DOHH2 (cell line): ENCODE measurements around the gene MAL.

Experiments used
- H3F3A ChIP-seq: fragments of 200-600 bp; sonication (generic), shearing (Covaris generic); 2 replicates; pipeline ENCODE4 v1.6.0; 2016; ENCODE audit warnings: antibody characterized with exemption, mild to moderate bottlenecking; ENCODE audit not compliant: control insufficient read depth, insufficient read depth
- H3K27ac ChIP-seq: fragments of 200-600 bp; sonication (generic); 2 replicates; pipeline ENCODE4 v1.5.1; 2014; ENCODE audit warnings: low read depth, mild to moderate bottlenecking, low read length, moderate library complexity
- H3K27me3 ChIP-seq: fragments of 200-600 bp; sonication (generic); 2 replicates; pipeline ENCODE4 v1.6.1; 2014; ENCODE audit warnings: mild to moderate bottlenecking, low read length, mixed read lengths; ENCODE audit not compliant: control insufficient read depth
- H3K36me3 ChIP-seq: fragments of 200-600 bp; sonication (generic); 2 replicates; pipeline ENCODE4 v1.6.1; 2014; ENCODE audit warnings: mild to moderate bottlenecking, low read length, moderate library complexity, mixed read lengths; ENCODE audit not compliant: control insufficient read depth
- H3K4me1 ChIP-seq: fragments of 200-600 bp; sonication (generic); 2 replicates; pipeline ENCODE4 v1.6.1; 2014; ENCODE audit warnings: mild to moderate bottlenecking, low read length, mixed read lengths; ENCODE audit not compliant: control insufficient read depth
- H3K4me2 ChIP-seq: fragments of 200-600 bp; sonication (generic); 2 replicates; pipeline ENCODE4 v1.6.0; 2014; ENCODE audit warnings: mild to moderate bottlenecking, low read length, moderate library complexity
- H3K4me3 ChIP-seq: fragments of 200-600 bp; sonication (generic); 2 replicates; pipeline ENCODE4 v1.5.1; 2014; ENCODE audit warnings: mild to moderate bottlenecking, low read length, mixed read lengths
- H3K79me2 ChIP-seq: fragments of 200-600 bp; sonication (generic); 2 replicates; pipeline ENCODE4 v1.6.1; 2014; ENCODE audit warnings: mild to moderate bottlenecking, low read length, mixed read lengths; ENCODE audit not compliant: control insufficient read depth
- H3K9me2 ChIP-seq: fragments of 200-600 bp; sonication (generic); replicated peaks from 2 replicates; pipeline ENCODE4 v1.6.1; 2014; ENCODE audit warnings: mild to moderate bottlenecking, low read length, mixed read lengths; ENCODE audit not compliant: control insufficient read depth
- H3K9me3 ChIP-seq: fragments of 200-600 bp; sonication (generic); 2 replicates; pipeline ENCODE4 v1.6.1; 2014; ENCODE audit warnings: antibody characterized with exemption, low read length, mixed read lengths; ENCODE audit not compliant: control insufficient read depth, insufficient read depth
- H4K20me1 ChIP-seq: fragments of 200-600 bp; sonication (generic); 2 replicates; pipeline ENCODE4 v1.6.0; 2014; ENCODE audit warnings: low read depth, mild to moderate bottlenecking, antibody characterized with exemption, low read length, moderate library complexity; ENCODE audit not compliant: control insufficient read depth, insufficient read depth
- CTCF ChIP-seq: fragments of 200-600 bp; sonication (generic); IDR thresholded peaks from one replicate; pipeline ENCODE4 v1.5.1; 2014; ENCODE audit warnings: antibody characterized with exemption, mild to moderate bottlenecking, low read depth, low read length; ENCODE audit not compliant: poor library complexity, severe bottlenecking
- EZH2phosphoT487 ChIP-seq: fragments of 200-600 bp; sonication (generic); IDR thresholded peaks from 2 replicates; pipeline ENCODE4 v1.6.1; 2017; ENCODE audit warnings: borderline replicate concordance, mild to moderate bottlenecking, antibody characterized with exemption, low read length, moderate library complexity, mixed read lengths

Gene MAL

GRCh38 chr2:95032868-95033603, 7.5 kb downstream of the MAL start:
- no peaks in the 10 kb centered on the region for H3F3A ChIP-seq
- TF ChIP-seq CTCF (no peak), EZH2phosphoT487 (no peak)
- no peak overlapping the region for H3K27ac ChIP-seq
- no peaks in the 10 kb centered on the region for H3K9me3 ChIP-seq
- H3K4me3 ChIP-seq, result no peak overlapping the region
- H3K9me2 ChIP-seq, result no peaks in the 10 kb centered on the region
- H3K4me2 ChIP-seq, result no peak overlapping the region
- H3K36me3 ChIP-seq, result no peaks in the 10 kb centered on the region
- H3K79me2 ChIP-seq, result no peaks in the 10 kb centered on the region
- no peaks in the 10 kb centered on the region for H3K4me1 ChIP-seq
- H3K27me3 ChIP-seq, result no peaks in the 10 kb centered on the region
- no peaks in the 10 kb centered on the region for H4K20me1 ChIP-seq

- H3K9me2 ChIP-seq, result no peaks in the 10 kb centered on the region
- no peaks in the 10 kb centered on the region for H3K4me1 ChIP-seq
- no peak overlapping the region for H3K27ac ChIP-seq
- no peak overlapping the region for H3K4me3 ChIP-seq
- TF ChIP-seq CTCF (no peak), EZH2phosphoT487 (no peak)
- no peak overlapping the region for H3K4me2 ChIP-seq
- no peaks in the 10 kb centered on the region for H4K20me1 ChIP-seq
- no peaks in the 10 kb centered on the region for H3K36me3 ChIP-seq
- H3F3A ChIP-seq, result no peaks in the 10 kb centered on the region
- no peaks in the 10 kb centered on the region for H3K79me2 ChIP-seq
- no peaks in the 10 kb centered on the region for H3K27me3 ChIP-seq
- H3K9me3 ChIP-seq, result no peaks in the 10 kb centered on the region; the same call in 1 of the 2 replicates
Observed at GRCh38 chr2:95034221-95034620, 8.7 kb downstream of the MAL start.

- no peaks in the 10 kb centered on the region for H3K27me3 ChIP-seq
- no peaks in the 10 kb centered on the region for H3K9me2 ChIP-seq
- no peak overlapping the region for H3K4me3 ChIP-seq
- H3F3A ChIP-seq, result no peaks in the 10 kb centered on the region
- no peaks in the 10 kb centered on the region; the same call in 1 of the 2 replicates for H3K9me3 ChIP-seq
- no peak overlapping the region for H3K4me2 ChIP-seq
- TF ChIP-seq EZH2phosphoT487 (no peak), CTCF (no peak)
- H3K36me3 ChIP-seq, result no peaks in the 10 kb centered on the region
- H3K4me1 ChIP-seq, result no peaks in the 10 kb centered on the region
- H3K79me2 ChIP-seq, result no peaks in the 10 kb centered on the region
- no peaks in the 10 kb centered on the region for H4K20me1 ChIP-seq
- no peak overlapping the region for H3K27ac ChIP-seq
Observed at GRCh38 chr2:95034818-95035217, 9.3 kb downstream of the MAL start.
